Astrocyte (in vitro differentiated cells and primary cell): ENCODE results near the gene SCGB2A2. TPM values are rescaled to one million over a fixed set of nuclear protein-coding genes. Genes with fewer than 3 reads are reported as not detected.

Experiments
- DNase-seq: peaks from one replicate; pipeline ENCODE4 v3.0.0-alpha.2; 2010; ENCODE audit warnings: low read depth
- FAIRE-seq: peaks from 2 replicates; lab custom pipeline; 2011; peaks lifted over from hg19 to GRCh38; lab: Jason Lieb, UNC
- H2AFZ ChIP-seq: 2 replicates; pipeline ENCODE4 v1.6.0; 2012; ENCODE audit warnings: low read depth, low read length, inconsistent platforms
- H3K27ac ChIP-seq: 2 replicates; pipeline ENCODE4 v1.5.1; 2011; ENCODE audit warnings: low read depth, low read length, inconsistent platforms
- H3K27me3 ChIP-seq: 2 replicates; pipeline ENCODE4 v1.6.0; 2011; ENCODE audit warnings: low read length, inconsistent platforms; ENCODE audit not compliant: insufficient read depth
- H3K36me3 ChIP-seq: 2 replicates; pipeline ENCODE4 v1.5.1; 2011; ENCODE audit warnings: low read length, inconsistent platforms; ENCODE audit not compliant: insufficient read depth
- H3K4me1 ChIP-seq: 2 replicates; pipeline ENCODE4 v1.5.1; 2011; ENCODE audit warnings: low read length, inconsistent platforms; ENCODE audit not compliant: insufficient read depth
- H3K4me2 ChIP-seq: 2 replicates; pipeline ENCODE4 v1.6.0; 2012; ENCODE audit warnings: low read length, inconsistent platforms
- H3K4me3 ChIP-seq: 2 replicates; pipeline ENCODE4 v1.5.1; 2011; ENCODE audit warnings: low read depth, mild to moderate bottlenecking, low read length, inconsistent platforms; ENCODE audit not compliant: insufficient read depth
- H3K79me2 ChIP-seq: 2 replicates; pipeline ENCODE4 v1.6.0; 2012; ENCODE audit warnings: mild to moderate bottlenecking, low read length, inconsistent platforms; ENCODE audit not compliant: insufficient read depth
- H3K9ac ChIP-seq: 2 replicates; pipeline ENCODE4 v1.6.0; 2012; ENCODE audit warnings: mild to moderate bottlenecking, low read length, inconsistent platforms
- H3K9me3 ChIP-seq: 2 replicates; pipeline ENCODE4 v1.5.1; 2012; ENCODE audit warnings: low read depth, mild to moderate bottlenecking, low read length, inconsistent platforms; ENCODE audit not compliant: insufficient read depth
- H4K20me1 ChIP-seq: 2 replicates; pipeline ENCODE4 v1.6.0; 2012; ENCODE audit warnings: low read length, inconsistent platforms; ENCODE audit not compliant: insufficient read depth
- H3K27ac Mint-ChIP-seq: one replicate; pipeline ENCODE4 v1.8.0; 2021; ENCODE audit warnings: mild to moderate bottlenecking, mixed read lengths; ENCODE audit not compliant: unreplicated experiment
- H3K27me3 Mint-ChIP-seq: one replicate; pipeline ENCODE4 v1.8.0; 2021; ENCODE audit warnings: low read depth, mixed read lengths; ENCODE audit not compliant: unreplicated experiment
- H3K36me3 Mint-ChIP-seq: one replicate; pipeline ENCODE4 v1.8.0; 2021; ENCODE audit warnings: low read depth, mixed read lengths; ENCODE audit not compliant: unreplicated experiment
- H3K4me1 Mint-ChIP-seq: one replicate; pipeline ENCODE4 v1.8.0; 2021; ENCODE audit warnings: low read depth, mixed read lengths; ENCODE audit not compliant: unreplicated experiment
- H3K4me3 Mint-ChIP-seq: one replicate; pipeline ENCODE4 v1.8.0; 2021; ENCODE audit warnings: mild to moderate bottlenecking, moderate library complexity, mixed read lengths; ENCODE audit not compliant: unreplicated experiment
- H3K9me3 Mint-ChIP-seq: one replicate; pipeline ENCODE4 v1.8.0; 2021; ENCODE audit warnings: mild to moderate bottlenecking, mixed read lengths; ENCODE audit not compliant: unreplicated experiment
- CTCF ChIP-seq: IDR thresholded peaks from 2 replicates; pipeline ENCODE4 v1.5.1; 2011; ENCODE audit warnings: low read depth, mild to moderate bottlenecking, inconsistent platforms, low read length, moderate library complexity; ENCODE audit not compliant: insufficient read depth
- EZH2 ChIP-seq: IDR thresholded peaks from 2 replicates; pipeline ENCODE4 v1.6.1; 2012; ENCODE audit warnings: mild to moderate bottlenecking, low read length, inconsistent platforms; ENCODE audit not compliant: insufficient read depth
- total RNA-seq: library from RNA; stranded (reverse); gene quantifications from 2 replicates; pipeline ENCODE4 v1.2.1, GENCODE V29; 2021

SCGB2A2 gene
- total RNA-seq, 1 donor from 2014 or later = not detected

- H2AFZ ChIP-seq = no peak overlapping the region
- H3K4me3 ChIP-seq = no peak overlapping the region
- Mint-ChIP-seq H3K4me3 (no peak overlapping the region), H3K9me3 (peaks cover 7% of the 10 kb centered on the region), H3K4me1 (no peaks in the 10 kb centered on the region), H3K36me3 (no peaks in the 10 kb centered on the region), H3K27ac (no peak overlapping the region), H3K27me3 (peaks cover 11% of the 10 kb centered on the region)
- H3K79me2 ChIP-seq = no peaks in the 10 kb centered on the region
- H3K4me2 ChIP-seq = no peak overlapping the region
- H3K4me1 ChIP-seq = no peaks in the 10 kb centered on the region
- H3K9ac ChIP-seq = no peak overlapping the region
- H3K9me3 ChIP-seq = no peaks in the 10 kb centered on the region
- no peaks in the 10 kb centered on the region for H3K27me3 ChIP-seq
- no peak for TF ChIP-seq CTCF
- TF ChIP-seq EZH2 = no peak
- H4K20me1 ChIP-seq = no peaks in the 10 kb centered on the region
- H3K36me3 ChIP-seq = no peaks in the 10 kb centered on the region
- DNase-seq (no peak), FAIRE-seq (no peak)
- no peak overlapping the region for H3K27ac ChIP-seq
Measured at GRCh38 chr11:62273284-62273683, 3.3 kb downstream of the SCGB2A2 start.

- no peak for DNase-seq
- Mint-ChIP-seq H3K27ac (no peak overlapping the region), H3K9me3 (peaks cover 4% of the 10 kb centered on the region), H3K4me3 (no peak overlapping the region), H3K4me1 (no peaks in the 10 kb centered on the region), H3K36me3 (no peaks in the 10 kb centered on the region), H3K27me3 (peaks cover 11% of the 10 kb centered on the region)
- Histone ChIP-seq H2AFZ (no peak overlapping the region), H3K27me3 (no peaks in the 10 kb centered on the region), H3K4me3 (no peak overlapping the region), H3K4me1 (no peaks in the 10 kb centered on the region), H3K79me2 (no peaks in the 10 kb centered on the region), H3K9me3 (no peaks in the 10 kb centered on the region), H4K20me1 (no peaks in the 10 kb centered on the region), H3K9ac (no peak overlapping the region), H3K36me3 (no peaks in the 10 kb centered on the region), H3K4me2 (no peak overlapping the region), H3K27ac (no peak overlapping the region)
- FAIRE-seq = no peak
- TF ChIP-seq EZH2 (no peak), CTCF (no peak)
Measured at GRCh38 chr11:62273789-62274275, 3.9 kb downstream of the SCGB2A2 start.

GRCh38 chr11:62280452-62280851 is 10.5 kb downstream of the SCGB2A2 start:
- Mint-ChIP-seq H3K27ac (no peak overlapping the region), H3K4me3 (no peak overlapping the region), H3K27me3 (peaks cover 4% of the 10 kb centered on the region), H3K9me3 (peaks cover 5% of the 10 kb centered on the region), H3K36me3 (no peaks in the 10 kb centered on the region), H3K4me1 (no peaks in the 10 kb centered on the region)
- no peak overlapping the region for H3K4me3 ChIP-seq
- no peak overlapping the region for H3K9ac ChIP-seq
- no peaks in the 10 kb centered on the region for H4K20me1 ChIP-seq
- TF ChIP-seq EZH2 = no peak
- no peak for TF ChIP-seq CTCF
- no peak overlapping the region for H2AFZ ChIP-seq
- no peaks in the 10 kb centered on the region for H3K79me2 ChIP-seq
- no peaks in the 10 kb centered on the region for H3K36me3 ChIP-seq
- H3K4me2 ChIP-seq = no peak overlapping the region
- H3K27ac ChIP-seq = no peak overlapping the region
- H3K4me1 ChIP-seq = no peaks in the 10 kb centered on the region
- DNase-seq (no peak), FAIRE-seq (no peak)
- H3K9me3 ChIP-seq = no peaks in the 10 kb centered on the region
- no peaks in the 10 kb centered on the region for H3K27me3 ChIP-seq
